Stimulated activated CD8-positive, alpha-beta memory T cell treated with anti-CD3 and anti-CD28 coated beads, Interleukin-2, amount 100 ng/mL, for 48 hours (primary cell): ENCODE data around the gene SRRM4.

Source experiments
- DNase-seq, 2 donors: peaks; one replicate each; pipeline ENCODE4 v3.0.0-alpha.2; 2020; ENCODE audit warnings: low read depth in 2 of 2

SRRM4 gene

GRCh38 chr12:119168721-119169120 lies 187.4 kb downstream of the SRRM4 start:
- DNase-seq = no peak

- DNase-seq = no peak
These were observed 187.8 kb downstream of the SRRM4 start for GRCh38 chr12:119169150-119169549.

DNA sequence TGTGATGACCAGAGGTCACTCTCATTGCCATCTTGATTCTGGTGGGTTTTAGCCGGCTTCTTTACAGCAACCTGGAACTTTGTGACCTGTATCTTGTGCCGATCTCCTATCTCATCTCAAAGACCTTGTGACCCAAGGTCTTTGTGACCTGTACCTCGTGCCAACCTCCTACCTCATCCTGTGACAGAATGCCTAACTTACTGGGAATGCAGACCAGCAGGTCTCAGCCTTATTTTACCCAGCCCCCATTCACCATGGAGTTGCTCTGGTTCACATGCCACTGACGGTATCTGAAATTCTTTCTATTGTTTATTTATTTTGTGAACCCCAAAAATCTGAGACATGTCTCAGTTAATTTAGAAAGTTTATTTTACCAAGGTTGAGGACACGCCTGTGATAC lies 189.9 kb downstream of the SRRM4 start:
- no peak for DNase-seq

DNA sequence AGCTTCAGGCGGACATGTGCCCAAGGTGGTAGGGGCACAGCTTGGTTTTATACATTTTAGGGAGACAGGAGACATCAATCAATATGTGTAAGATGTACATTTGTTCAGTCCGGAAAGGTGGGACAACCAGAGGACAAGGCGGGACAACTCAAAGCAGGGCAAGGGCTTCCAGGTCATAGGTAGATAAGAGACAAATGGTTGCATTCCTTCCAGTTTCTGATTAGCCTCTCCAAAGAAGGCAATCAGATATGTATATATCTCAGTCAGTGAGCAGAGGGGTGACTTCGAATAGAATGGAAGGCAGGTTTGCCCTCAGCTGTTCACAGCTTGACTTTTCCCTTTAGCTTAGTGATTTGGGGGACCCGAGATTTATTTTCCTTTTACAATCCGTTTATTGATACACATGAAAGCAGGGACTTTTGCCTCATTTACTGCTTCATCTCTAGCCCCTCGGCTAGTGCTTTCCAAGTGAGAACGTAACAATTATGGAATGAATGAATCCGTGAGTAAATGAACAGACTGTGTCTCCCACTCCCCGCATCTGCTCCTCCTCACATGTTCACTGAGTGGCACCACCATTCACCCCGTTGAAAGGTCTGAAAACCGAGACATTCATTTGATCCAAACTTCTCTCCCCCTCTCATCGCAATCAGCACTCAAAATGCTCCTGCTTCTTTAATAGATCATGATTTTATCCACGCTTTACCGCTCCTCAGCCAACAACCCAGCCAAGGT lies 190.5 kb downstream of the SRRM4 start:
- no peak for DNase-seq

- no peak for DNase-seq
These were observed 193.7 kb downstream of the SRRM4 start for GRCh38 chr12:119175081-119175480.

GRCh38 chr12:119176267-119177055 lies 195.1 kb downstream of the SRRM4 start:
- DNase-seq = no peak

- no peak for DNase-seq
These were observed 195.7 kb downstream of the SRRM4 start for GRCh38 chr12:119177056-119177325.

- DNase-seq = no peak
These were observed 196.5 kb downstream of the SRRM4 start for GRCh38 chr12:119177724-119178380.

DNA sequence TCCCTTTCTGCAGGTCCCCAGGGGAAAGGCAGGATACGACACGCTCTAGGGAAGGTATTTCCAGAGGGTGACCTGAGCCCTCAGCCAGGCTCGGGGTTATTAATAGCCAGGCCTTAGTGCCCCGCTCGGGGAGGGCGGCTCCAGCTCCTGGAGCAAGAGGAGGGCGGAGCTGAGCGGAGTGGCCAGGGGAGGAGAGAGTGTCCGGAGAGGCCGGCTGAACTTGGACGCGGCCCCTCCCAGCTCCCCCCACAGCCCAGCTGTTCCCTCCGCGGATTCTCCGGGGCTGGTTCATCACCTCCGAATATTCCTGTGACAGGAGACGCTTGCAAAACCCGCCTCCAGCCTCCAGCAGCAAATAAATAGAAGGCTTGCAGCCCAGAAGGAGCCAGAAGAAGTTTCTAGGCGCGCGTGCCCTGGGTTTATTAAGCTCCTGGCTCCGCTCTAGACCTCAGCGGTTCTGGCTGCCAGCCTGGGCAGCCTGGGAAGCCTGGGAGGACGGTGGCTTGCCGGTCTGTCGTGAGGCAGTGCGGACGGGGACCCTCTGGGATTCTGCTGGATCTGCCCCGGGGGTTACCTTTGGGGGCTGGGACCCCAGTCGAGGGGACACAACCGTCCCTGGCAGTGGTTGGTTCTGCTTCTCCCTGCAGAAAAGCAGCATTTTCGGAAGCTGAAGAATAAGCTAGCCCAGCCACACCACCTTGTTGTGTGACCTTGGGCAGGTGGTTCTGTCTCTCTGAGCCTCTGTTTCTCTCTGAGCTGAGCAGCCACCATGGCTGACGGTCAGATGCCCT lies 197.4 kb downstream of the SRRM4 start, which contains the start of gene HSPB8:
TSS of gene HSPB8 (plus strand) at position 388 of the 791 bp plus-strand sequence. CDS start at position 770, 382 bp downstream.
- DNase-seq = no peak

DNA sequence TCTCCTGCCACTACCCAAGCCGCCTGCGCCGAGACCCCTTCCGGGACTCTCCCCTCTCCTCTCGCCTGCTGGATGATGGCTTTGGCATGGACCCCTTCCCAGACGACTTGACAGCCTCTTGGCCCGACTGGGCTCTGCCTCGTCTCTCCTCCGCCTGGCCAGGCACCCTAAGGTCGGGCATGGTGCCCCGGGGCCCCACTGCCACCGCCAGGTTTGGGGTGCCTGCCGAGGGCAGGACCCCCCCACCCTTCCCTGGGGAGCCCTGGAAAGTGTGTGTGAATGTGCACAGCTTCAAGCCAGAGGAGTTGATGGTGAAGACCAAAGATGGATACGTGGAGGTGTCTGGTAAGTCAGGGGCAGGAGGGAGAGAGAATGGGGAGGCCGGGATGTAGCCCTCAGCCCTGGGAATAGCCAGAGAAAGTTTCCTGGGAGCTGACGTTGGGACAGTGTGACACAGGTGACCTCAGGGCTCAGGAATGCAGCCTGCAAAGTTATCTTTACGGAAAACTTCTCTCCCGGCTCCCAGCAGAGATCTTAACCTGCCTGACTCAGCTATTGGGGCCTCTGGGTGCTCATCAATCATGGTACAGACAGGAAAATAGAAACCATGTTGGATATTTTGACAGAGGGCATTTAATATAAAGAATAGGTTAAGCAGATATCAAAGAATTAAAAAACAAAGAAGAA lies 198.1 kb downstream of the SRRM4 start:
- DNase-seq = no peak

- DNase-seq = no peak
These were observed 199.2 kb downstream of the SRRM4 start for GRCh38 chr12:119180380-119181040.

- no peak for DNase-seq
These were observed 199.9 kb downstream of the SRRM4 start for GRCh38 chr12:119181202-119181601.

DNA sequence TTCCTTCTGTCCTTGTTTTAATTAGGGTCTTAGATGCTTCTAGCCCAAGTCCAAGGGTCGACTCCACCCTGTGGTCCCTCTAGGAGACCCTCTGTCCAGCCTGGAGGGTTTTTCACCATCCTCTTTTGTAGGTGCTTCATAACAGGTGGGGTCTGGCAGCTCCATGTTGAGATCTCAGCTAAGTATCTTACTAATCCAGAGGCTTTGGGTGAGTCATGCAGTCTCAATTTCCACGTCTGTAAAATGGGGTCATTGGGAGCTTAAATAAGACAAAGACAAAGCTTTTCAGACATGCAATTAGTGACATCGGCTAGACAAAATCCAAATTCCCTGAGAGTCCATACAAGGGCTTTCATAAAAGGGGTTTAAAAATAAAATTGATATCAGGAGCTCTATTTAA lies 200.6 kb downstream of the SRRM4 start:
- DNase-seq = no peak

DNA sequence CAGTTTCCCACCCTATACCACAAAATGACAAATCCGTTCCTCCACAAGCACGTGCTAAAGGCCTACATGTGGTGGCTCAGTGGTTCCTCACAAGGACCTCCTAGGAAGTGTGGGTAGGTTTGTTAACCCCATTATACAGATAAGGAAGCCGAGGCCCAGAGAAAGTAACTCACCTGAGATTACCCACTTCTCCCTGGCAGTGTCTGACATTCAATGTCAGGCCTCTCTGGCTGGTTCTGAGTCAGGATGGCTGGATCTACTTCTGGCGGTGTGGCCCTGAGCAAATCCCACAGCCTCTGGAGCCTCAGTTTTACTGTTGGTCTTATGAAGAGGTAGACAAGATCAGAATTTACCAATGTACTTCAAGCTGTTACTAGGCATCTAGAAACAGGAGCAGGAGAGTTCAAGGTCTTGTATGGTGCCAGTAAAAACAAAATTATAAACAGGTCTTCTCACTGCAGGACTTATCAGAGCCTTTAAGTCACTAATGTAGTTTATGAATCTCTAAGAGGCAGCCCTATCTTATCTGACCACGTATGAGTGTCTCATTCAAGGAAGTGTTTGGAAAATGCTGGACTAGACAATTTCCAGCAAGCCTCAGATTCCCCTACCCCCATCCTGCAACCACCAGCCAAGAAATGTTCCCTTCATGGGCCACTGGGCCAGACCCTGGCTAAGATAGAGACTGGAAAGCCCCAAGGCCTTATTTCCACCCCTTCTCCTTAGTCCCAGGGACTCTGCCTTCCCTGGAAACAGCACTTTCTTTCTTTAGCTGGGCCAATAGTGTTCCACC lies 201.6 kb downstream of the SRRM4 start:
- DNase-seq = no peak

DNA sequence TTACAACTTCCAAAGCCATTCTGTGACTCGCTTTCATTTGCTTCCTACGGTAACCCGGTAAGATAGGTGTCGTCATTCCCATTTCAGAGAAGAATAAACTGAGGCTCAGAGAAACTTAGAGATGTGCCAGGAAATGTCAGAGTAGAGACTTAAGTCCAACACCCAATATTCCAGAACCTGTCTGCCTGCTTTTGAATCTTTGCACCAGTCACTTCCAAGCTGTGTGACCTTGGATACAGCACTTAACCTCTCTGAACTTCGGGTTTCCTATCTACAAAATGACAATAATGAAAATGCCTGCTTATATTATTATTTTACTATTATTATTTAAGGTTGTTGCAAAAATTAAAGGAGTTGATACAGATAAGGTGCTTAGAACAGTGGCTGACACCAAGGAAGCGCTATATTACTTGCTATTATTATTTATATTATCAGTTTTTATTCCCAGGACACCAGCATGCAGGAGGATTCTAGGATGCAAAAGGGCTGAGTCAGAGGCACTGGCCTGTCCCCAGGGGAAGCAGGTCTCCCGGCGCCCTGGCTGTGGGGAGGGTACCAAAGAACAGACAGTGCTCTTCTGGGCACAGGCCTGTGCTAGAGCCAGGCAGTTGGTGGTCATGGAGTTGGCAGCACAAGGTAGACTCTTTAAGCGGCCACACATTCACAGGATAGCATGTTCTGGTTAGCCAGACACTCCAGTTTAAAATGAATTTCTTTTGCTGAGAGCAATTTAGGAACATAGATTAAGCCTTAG lies 202.8 kb downstream of the SRRM4 start:
- DNase-seq = no peak

DNA sequence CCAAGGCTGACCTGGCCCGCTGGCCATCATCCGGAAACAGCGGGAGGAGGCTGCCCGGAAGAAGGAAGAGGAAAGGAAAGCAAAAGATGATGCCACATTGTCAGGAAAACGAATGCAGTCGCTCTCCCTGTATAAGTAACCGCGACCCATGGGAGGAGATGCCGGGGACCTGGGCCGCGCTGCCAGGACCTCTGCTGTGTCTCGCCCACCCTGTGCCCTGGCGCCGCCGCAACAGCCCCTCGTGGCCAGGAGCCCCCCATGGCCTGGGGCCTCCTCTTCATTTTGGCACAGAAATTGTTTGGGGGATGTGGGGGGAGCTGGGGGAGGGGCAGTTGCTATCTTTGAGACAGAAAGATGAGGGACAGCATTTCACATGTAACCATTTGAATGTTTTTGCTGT lies 213.9 kb downstream of the SRRM4 start:
- no peak for DNase-seq

DNA sequence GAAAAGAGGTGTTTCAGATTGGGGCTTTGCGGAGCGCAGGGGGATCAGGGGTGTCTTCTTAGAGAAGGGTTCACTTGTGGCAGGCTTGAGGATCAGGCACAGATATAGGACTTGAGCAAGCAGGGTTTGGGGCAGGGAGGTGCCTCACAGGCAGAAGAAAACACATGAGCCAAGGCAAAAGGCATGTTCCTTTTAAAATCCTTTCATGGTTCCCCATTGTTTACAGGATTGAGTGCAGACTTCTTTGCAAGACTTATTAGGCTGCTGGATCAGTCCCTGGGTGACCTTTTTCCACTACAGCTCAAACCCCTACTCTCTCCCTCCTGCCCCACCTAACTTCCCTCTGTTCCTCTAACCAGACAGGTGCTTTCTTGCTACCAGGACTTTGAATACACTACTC lies 217.1 kb downstream of the SRRM4 start:
- no peak for DNase-seq

DNA sequence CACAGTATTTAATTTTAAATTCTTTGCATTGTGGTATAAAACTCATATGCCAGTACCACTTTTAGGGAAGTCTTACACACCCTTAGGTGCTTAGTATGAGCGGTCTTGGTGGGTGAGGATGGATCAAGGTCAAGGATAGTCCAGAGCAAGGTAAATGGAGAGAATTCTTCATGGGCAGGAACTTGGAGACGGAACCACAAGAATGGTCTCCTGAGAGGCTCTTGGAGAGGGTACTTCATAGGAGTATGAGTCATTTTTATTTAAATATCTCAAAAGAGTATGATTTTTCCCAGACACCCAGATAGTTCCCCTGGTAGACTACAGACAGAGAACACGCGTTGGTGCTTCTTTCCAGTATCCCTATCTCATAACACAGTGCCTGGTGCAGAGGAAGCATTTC lies 219.3 kb downstream of the SRRM4 start:
- DNase-seq = no peak

DNA sequence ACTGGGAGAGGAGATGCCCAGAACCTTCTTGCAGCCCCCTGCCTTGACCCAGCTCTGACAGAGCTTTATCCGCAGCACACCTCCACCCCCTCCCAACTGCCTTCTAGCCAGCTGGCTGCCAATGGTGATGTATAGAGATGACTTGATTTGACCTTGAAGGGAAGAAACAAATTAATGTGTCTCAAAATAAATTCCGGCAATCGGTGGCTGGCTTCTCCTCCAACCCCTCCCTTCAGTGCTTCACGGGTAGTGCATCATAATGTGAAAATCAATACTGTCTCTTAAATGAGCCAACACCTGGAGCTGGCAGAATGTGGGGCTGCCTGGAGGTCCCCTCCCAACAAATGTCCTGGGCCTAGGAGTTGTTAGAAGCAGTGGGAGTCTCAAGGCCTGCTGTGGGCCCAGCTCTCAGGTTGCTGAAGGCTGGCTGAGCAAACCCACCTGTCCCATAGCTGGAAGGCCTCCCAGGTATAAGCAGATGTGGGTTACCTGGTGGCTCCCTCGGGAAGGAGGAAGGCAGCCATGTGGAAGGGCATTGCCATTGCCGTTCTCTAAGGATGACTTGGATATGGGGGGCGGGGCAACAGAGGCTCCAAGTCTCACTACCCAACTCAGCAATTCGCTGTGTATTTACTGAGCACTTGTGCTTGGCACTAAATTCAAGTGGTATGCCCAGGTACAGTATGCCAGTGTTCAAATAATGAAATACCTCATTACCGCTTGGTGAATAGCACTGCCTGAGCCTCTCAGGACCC lies 220.6 kb downstream of the SRRM4 start:
- no peak for DNase-seq
